Left ventricle myocardium superior (tissue), 1 donor: ENCODE results near the gene ADAMTS8. TPM values are rescaled to one million over a fixed set of nuclear protein-coding genes. Genes with fewer than 3 reads are reported as not detected.

Experiments used
- ATAC-seq: fragments of 200-7000 bp; cut with Tn5 transposase; one replicate; pipeline ENCODE4 v1.9.1; 2020; ENCODE audit warnings: mild to moderate bottlenecking, moderate library complexity
- DNase-seq: peaks from one replicate; pipeline ENCODE4 v3.0.0-alpha.2; 2020
- intact Hi-C: fragments of 100-400 bp; cut with micrococcal nuclease; formaldehyde crosslinking; loops from one replicate; pipeline ENCODE4 v1.11.0; 2022
- total RNA-seq: library from RNA; stranded (reverse); fragmentation: NEBNext Ultra II Directional; extraction: Animal tissue kit (Norgen Biotek cat#: 25700); gene quantifications from one replicate; pipeline ENCODE4 v1.2.1, GENCODE V29; 2021
- donor health status: DM: no; HTN: yes; CAD: no; lungs with severe emphysema.

ADAMTS8 gene
- total RNA-seq, 1 donor from 2014 or later: 0.42 TPM

GRCh38 chr11:130383344-130384211 lies 44.8 kb downstream of the ADAMTS8 start:
- peak; percentile 73 for ATAC-seq
- DNase-seq: no peak
- intact Hi-C loops: no loop called here

GRCh38 chr11:130381317-130381716 lies 47.1 kb downstream of the ADAMTS8 start:
- peak; percentile 43 for ATAC-seq
- no peak for DNase-seq
- intact Hi-C loops: no loop called here

GRCh38 chr11:130380778-130381177 lies 47.6 kb downstream of the ADAMTS8 start:
- no peak for ATAC-seq
- DNase-seq: no peak
- intact Hi-C loops: no loop called here

- ATAC-seq (no peak), DNase-seq (no peak)
- intact Hi-C loops: no loop called here
Observed at GRCh38 chr11:130379276-130379675, 49.1 kb downstream of the ADAMTS8 start.

GRCh38 chr11:130370845-130371590 lies 57.4 kb downstream of the ADAMTS8 start:
- intact Hi-C loops: no loop called here
- no peak for ATAC-seq
- DNase-seq: no peak

GRCh38 chr11:130369713-130370112 lies 58.7 kb downstream of the ADAMTS8 start:
- DNase-seq (no peak), ATAC-seq (no peak)
- intact Hi-C loops: no loop called here

GRCh38 chr11:130369141-130369691 lies 59.2 kb downstream of the ADAMTS8 start:
- intact Hi-C loops: no loop called here
- peak; percentile 44 for ATAC-seq

GRCh38 chr11:130359419-130359818 lies 69.0 kb downstream of the ADAMTS8 start:
- intact Hi-C loops: no loop called here
- no peak for DNase-seq
- no peak for ATAC-seq

More at GRCh38 chr11:130369141-130369691, 59.2 kb downstream of the ADAMTS8 start:
- DNase-seq: no peak

GRCh38 chr11:130358398-130358797 lies 70.0 kb downstream of the ADAMTS8 start:
- intact Hi-C loops: no loop called here
- ATAC-seq (no peak), DNase-seq (no peak)

Other genes with a start within 250 kb of the ADAMTS8 start
- 57.3 TPM for gene ZBTB44, start 113.7 kb downstream of the ADAMTS8 start, total RNA-seq
- gene ADAMTS15, start 20.0 kb upstream of the ADAMTS8 start, total RNA-seq: 34.4 TPM